NT2/D1 (cell line): ENCODE data around the gene FAM210B.

ENCODE experiments used
- YY1 ChIP-seq: IDR thresholded peaks from 2 replicates; pipeline ENCODE4 v1.6.1; 2011; ENCODE audit not compliant: insufficient read length, insufficient read depth
- ZNF274 ChIP-seq: IDR thresholded peaks from 2 replicates; pipeline ENCODE4 v1.6.1; 2011; ENCODE audit warnings: mild to moderate bottlenecking, low read depth, low read length

GRCh38 chr20:56322681-56323080 is 36.1 kb upstream of the FAM210B start:
- no peak for TF ChIP-seq ZNF274
- TF ChIP-seq YY1, result no peak
